Gastrocnemius medialis (tissue), 4 donors: ENCODE measurements around the gene JMJD1C.

Experiments
- POLR2A ChIP-seq, 2 donors: fragments of 450-650 bp; IDR thresholded peaks; one replicate each; pipeline ENCODE4 v1.6.1; 2017; ENCODE audit warnings: antibody characterized with exemption in 2 of 2, mild to moderate bottlenecking in 2 of 2, moderate library complexity in 2 of 2
- TF ChIP-seq, protein P1 (sequence below), 5 experiments: fragments of 450-650 bp in 3 of 5; fragments of 200-600 bp in 2 of 5; sonication (generic) in 2 of 5; IDR thresholded peaks in 4 of 5; conservative IDR thresholded peaks in 1 of 5; 1 replicate in 4 of 5; 2 replicates in 1 of 5; pipeline ENCODE4 v1.5.1; 2016 to 2019; ENCODE audit warnings: antibody characterized with exemption in 5 of 5, mild to moderate bottlenecking in 3 of 5, moderate library complexity in 3 of 5

DNA sequence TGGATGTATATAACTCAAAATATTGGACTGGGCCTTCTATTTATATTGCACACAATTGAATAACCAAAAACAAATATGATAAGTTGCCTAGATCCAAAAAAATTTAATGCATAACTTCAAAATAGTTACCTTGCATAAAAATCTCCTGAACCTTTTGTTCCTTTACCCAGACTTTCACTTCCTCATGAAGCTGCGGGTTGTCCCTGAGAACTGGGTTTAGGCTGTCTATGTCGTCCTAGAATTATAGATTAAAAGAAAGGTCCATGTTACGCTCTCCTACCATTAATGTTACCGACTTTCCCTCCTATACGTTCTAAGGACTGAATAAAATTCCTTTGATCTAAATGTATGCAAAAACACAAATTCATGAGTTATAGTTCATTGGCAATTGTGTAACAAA is 246.0 kb downstream of the JMJD1C start:
- TF ChIP-seq, protein P1, sequence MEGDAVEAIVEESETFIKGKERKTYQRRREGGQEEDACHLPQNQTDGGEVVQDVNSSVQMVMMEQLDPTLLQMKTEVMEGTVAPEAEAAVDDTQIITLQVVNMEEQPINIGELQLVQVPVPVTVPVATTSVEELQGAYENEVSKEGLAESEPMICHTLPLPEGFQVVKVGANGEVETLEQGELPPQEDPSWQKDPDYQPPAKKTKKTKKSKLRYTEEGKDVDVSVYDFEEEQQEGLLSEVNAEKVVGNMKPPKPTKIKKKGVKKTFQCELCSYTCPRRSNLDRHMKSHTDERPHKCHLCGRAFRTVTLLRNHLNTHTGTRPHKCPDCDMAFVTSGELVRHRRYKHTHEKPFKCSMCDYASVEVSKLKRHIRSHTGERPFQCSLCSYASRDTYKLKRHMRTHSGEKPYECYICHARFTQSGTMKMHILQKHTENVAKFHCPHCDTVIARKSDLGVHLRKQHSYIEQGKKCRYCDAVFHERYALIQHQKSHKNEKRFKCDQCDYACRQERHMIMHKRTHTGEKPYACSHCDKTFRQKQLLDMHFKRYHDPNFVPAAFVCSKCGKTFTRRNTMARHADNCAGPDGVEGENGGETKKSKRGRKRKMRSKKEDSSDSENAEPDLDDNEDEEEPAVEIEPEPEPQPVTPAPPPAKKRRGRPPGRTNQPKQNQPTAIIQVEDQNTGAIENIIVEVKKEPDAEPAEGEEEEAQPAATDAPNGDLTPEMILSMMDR (IDR thresholded peaks at IDR 0.05 in 4 of 5, conservative IDR thresholded peaks at IDR 0.05 in 1 of 5): no peak
- TF ChIP-seq POLR2A (IDR thresholded peaks at IDR 0.05): no peak
